AG09319 (cell line): Measurements from ENCODE around the gene C8G.

Source experiments
- DNase-seq: peaks from one replicate; pipeline ENCODE4 v3.0.0-alpha.2; 2010; ENCODE audit warnings: low read depth; ENCODE audit errors: extremely low read depth
- CTCF ChIP-seq: IDR thresholded peaks from 2 replicates; pipeline ENCODE4 v1.5.1; 2011; ENCODE audit warnings: low read depth, mild to moderate bottlenecking, inconsistent platforms, low read length, moderate library complexity

Gene C8G

GRCh38 chr9:136926749-136927148 is 18.3 kb upstream of the C8G start:
- TF ChIP-seq CTCF = no peak
- DNase-seq = no peak

- TF ChIP-seq CTCF = no peak
- DNase-seq = no peak
Observed at GRCh38 chr9:136927343-136928271, 17.4 kb upstream of the C8G start.

DNA sequence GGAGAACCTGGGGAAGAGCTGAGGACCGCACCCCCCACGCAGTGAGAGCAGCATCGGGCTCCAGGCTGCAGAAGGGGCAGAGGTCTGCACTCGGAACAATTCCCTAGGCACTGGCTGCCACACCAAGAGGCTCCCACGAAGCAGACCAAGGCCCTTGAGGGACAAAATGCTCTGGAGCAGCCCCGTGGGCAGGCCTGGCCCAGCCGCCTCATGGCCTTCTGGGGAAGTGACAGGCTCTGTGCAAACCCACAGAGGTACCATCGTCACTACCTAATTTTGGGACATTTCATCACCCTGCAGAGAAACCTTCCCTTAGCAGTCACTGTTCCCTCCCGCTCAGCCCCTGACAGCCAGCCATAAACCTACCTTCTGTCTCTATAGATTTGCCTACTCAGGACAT is 16.5 kb upstream of the C8G start:
- no peak for DNase-seq

DNA sequence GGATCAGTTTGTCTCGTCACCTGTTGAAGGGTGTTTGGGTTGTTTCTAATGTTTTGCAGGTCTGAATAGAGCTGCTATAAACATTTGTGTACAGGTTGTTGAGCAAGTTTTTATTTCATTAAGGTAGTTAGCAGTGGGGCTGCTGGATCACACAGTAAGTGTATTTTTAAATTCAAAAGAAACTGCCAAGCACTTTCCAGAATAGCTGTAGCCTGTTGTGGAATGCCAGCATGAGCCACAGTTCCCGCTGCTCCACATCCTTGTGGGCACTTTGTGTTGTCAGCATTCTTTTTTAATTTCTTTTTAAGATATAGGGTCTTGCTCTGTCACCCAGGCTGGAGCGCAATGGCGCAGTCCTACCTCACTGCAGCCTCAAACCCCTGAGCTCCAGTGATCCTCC is 15.0 kb upstream of the C8G start:
- no peak for TF ChIP-seq CTCF
- no peak for DNase-seq

More for the DNA sequence above, 16.5 kb upstream of the C8G start:
- no peak for TF ChIP-seq CTCF

GRCh38 chr9:136931611-136932130 is 13.4 kb upstream of the C8G start:
- no peak for DNase-seq
- no peak for TF ChIP-seq CTCF

GRCh38 chr9:136934277-136934676 is 10.8 kb upstream of the C8G start:
- no peak for DNase-seq
- TF ChIP-seq CTCF = no peak

- DNase-seq = no peak
- no peak for TF ChIP-seq CTCF
Observed at GRCh38 chr9:136935651-136936050, 9.4 kb upstream of the C8G start.
